Subcutaneous abdominal adipose tissue (tissue), 5 donors: ENCODE data around the gene TUBA1C.
A peak's percentile ranks its signal among the peaks of the same experiment; 100 is the strongest.
"Not testable (repeated sequence)": the region's sequence is repeated elsewhere in the genome, so short reads cannot be mapped to it uniquely, and the experiment has no call there.

Experiments used
- H3K27ac ChIP-seq: one replicate; pipeline ENCODE4 v1.7.0; 2013; ENCODE audit warnings: low read depth, mild to moderate bottlenecking, inconsistent platforms, low read length, moderate library complexity
- H3K27me3 ChIP-seq, 5 donors: one replicate each; pipeline ENCODE4 v1.7.0; 2013; ENCODE audit warnings: low read length in 5 of 5, inconsistent platforms in 1 of 5; ENCODE audit not compliant: control insufficient read depth in 5 of 5, insufficient read depth in 4 of 5
- H3K36me3 ChIP-seq, 5 donors: one replicate each; pipeline ENCODE4 v1.7.0; 2013; ENCODE audit warnings: low read length in 5 of 5; ENCODE audit not compliant: control insufficient read depth in 5 of 5, insufficient read depth in 5 of 5
- H3K4me1 ChIP-seq, 5 donors: one replicate each; pipeline ENCODE4 v1.7.0; 2013; ENCODE audit warnings: low read length in 5 of 5, mild to moderate bottlenecking in 3 of 5, moderate library complexity in 1 of 5; ENCODE audit not compliant: control insufficient read depth in 5 of 5, insufficient read depth in 5 of 5
- H3K4me3 ChIP-seq, 5 donors: one replicate each; pipeline ENCODE4 v1.7.0; 2013; ENCODE audit warnings: low read length in 5 of 5, low read depth in 1 of 5
- H3K9ac ChIP-seq, 5 donors: one replicate each; pipeline ENCODE4 v1.7.0; 2013; ENCODE audit warnings: low read length in 5 of 5, mild to moderate bottlenecking in 4 of 5, moderate library complexity in 3 of 5
- H3K9me3 ChIP-seq, 5 donors: one replicate each; pipeline ENCODE4 v1.7.0; 2013; ENCODE audit warnings: low read length in 5 of 5; ENCODE audit not compliant: control insufficient read depth in 5 of 5
- donor health status: healthy.
- donor health status: healthy.
- donor health status: healthy.
- donor health status: healthy.
- donor health status: healthy.

Gene TUBA1C

GRCh38 chr12:49255456-49255855, 9.4 kb upstream of the TUBA1C start:
- not testable (repeated sequence) for H3K9me3 ChIP-seq, H3K4me1 ChIP-seq, H3K9ac ChIP-seq, H3K27me3 ChIP-seq, H3K4me3 ChIP-seq, H3K36me3 ChIP-seq, H3K27ac ChIP-seq

GRCh38 chr12:49255857-49256637, 8.8 kb upstream of the TUBA1C start:
- Histone ChIP-seq H3K4me1 (peaks cover 0 to 12% (median 10%) of the 10 kb centered on the region in 5 donors), H3K27me3 (no peaks in the 10 kb centered on the region), H3K27ac (no peak overlapping the region), H3K9ac (no peak overlapping the region), H3K36me3 (no peaks in the 10 kb centered on the region), H3K4me3 (no peak overlapping the region), H3K9me3 (no peaks in the 10 kb centered on the region)

GRCh38 chr12:49257508-49258184, 7.2 kb upstream of the TUBA1C start:
- not testable (repeated sequence) for H3K27me3 ChIP-seq, H3K4me3 ChIP-seq, H3K36me3 ChIP-seq, H3K9me3 ChIP-seq, H3K27ac ChIP-seq, H3K9ac ChIP-seq
- peaks cover 0 to 12% (median 10%) of the 10 kb centered on the region in 5 donors for H3K4me1 ChIP-seq

- Histone ChIP-seq H3K27ac (no peak overlapping the region), H3K9ac (no peak overlapping the region), H3K4me3 (no peak overlapping the region), H3K4me1 (peaks cover 0 to 23% (median 12%) of the 10 kb centered on the region in 5 donors), H3K36me3 (no peaks in the 10 kb centered on the region), H3K27me3 (no peaks in the 10 kb centered on the region), H3K9me3 (no peaks in the 10 kb centered on the region)
These were observed 5.4 kb upstream of the TUBA1C start for GRCh38 chr12:49259452-49259851.

- peak overlapping the region; percentile 17 for H3K27ac ChIP-seq
- H3K4me3 ChIP-seq, result no peak overlapping the region
- H3K36me3 ChIP-seq, result no peaks in the 10 kb centered on the region
- H3K9me3 ChIP-seq, result no peaks in the 10 kb centered on the region
- H3K4me1 ChIP-seq, result peaks cover 0 to 26% (median 12%) of the 10 kb centered on the region in 5 donors
- H3K9ac ChIP-seq, result peak overlapping the region in 2 of 5 donors; percentile 17 to 24
- no peaks in the 10 kb centered on the region for H3K27me3 ChIP-seq
These were observed 4.7 kb upstream of the TUBA1C start for GRCh38 chr12:49260166-49260565.

- H3K4me3 ChIP-seq, result no peak overlapping the region
- no peaks in the 10 kb centered on the region for H3K27me3 ChIP-seq
- no peaks in the 10 kb centered on the region for H3K9me3 ChIP-seq
- H3K27ac ChIP-seq, result peak overlapping the region; percentile 17
- H3K36me3 ChIP-seq, result no peaks in the 10 kb centered on the region
- H3K9ac ChIP-seq, result peak overlapping the region in 2 of 5 donors; percentile 17 to 24
- peaks cover 0 to 32% (median 18%) of the 10 kb centered on the region in 5 donors for H3K4me1 ChIP-seq
These were observed 4.1 kb upstream of the TUBA1C start for GRCh38 chr12:49260571-49261363.

DNA sequence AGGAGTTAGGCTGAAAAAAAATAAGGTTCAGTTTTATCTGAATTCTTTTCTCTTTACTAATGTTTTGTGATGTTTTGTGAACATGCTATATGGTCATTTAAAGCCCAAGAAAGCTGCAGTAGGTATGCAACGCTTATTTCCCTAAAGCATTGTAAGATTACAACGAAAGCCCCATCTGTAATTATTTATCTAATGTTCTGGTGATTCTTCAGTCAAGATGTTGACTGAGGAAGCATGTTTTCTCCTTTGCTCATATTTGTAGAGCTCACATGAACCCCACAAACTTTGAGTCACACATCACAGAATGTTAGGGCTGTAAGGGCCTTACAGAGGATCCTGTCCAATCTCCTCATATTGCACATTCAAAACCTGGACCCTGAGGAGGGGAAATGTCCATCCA, 3.2 kb upstream of the TUBA1C start:
- Histone ChIP-seq H3K9ac (no peak overlapping the region), H3K9me3 (no peaks in the 10 kb centered on the region), H3K27me3 (no peaks in the 10 kb centered on the region), H3K36me3 (no peaks in the 10 kb centered on the region), H3K4me1 (peaks cover 0 to 40% (median 20%) of the 10 kb centered on the region in 5 donors), H3K27ac (no peak overlapping the region), H3K4me3 (no peak overlapping the region)

GRCh38 chr12:49263400-49263763, 1.5 kb upstream of the TUBA1C start:
- Histone ChIP-seq H3K27ac (no peak overlapping the region), H3K4me3 (no peak overlapping the region), H3K9me3 (no peaks in the 10 kb centered on the region), H3K27me3 (no peaks in the 10 kb centered on the region), H3K36me3 (no peaks in the 10 kb centered on the region), H3K4me1 (peaks cover 0 to 55% (median 28%) of the 10 kb centered on the region in 5 donors), H3K9ac (no peak overlapping the region)

GRCh38 chr12:49264466-49264872, 413 bp upstream of the TUBA1C start:
- Histone ChIP-seq H3K27me3 (no peaks in the 10 kb centered on the region), H3K9me3 (no peaks in the 10 kb centered on the region), H3K27ac (peak overlapping the region; percentile 93), H3K36me3 (peaks cover 0 to 3% (median 3%) of the 10 kb centered on the region in 5 donors), H3K4me1 (peaks cover 0 to 59% (median 30%) of the 10 kb centered on the region in 5 donors), H3K9ac (peak overlapping the region; percentile 8 to 96 (median 75)), H3K4me3 (peak overlapping the region; percentile 71 to 88 (median 85))

- not testable (repeated sequence) for H3K27me3 ChIP-seq, H3K9ac ChIP-seq, H3K27ac ChIP-seq, H3K4me3 ChIP-seq, H3K9me3 ChIP-seq
- Histone ChIP-seq H3K36me3 (peaks cover 11 to 46% (median 42%) of the 10 kb centered on the region in 5 donors), H3K4me1 (peaks cover 0 to 39% (median 20%) of the 10 kb centered on the region in 5 donors)
These were observed 4.3 kb downstream of the TUBA1C start for GRCh38 chr12:49269191-49269590.
